HG03342 (cell line): ENCODE results near the gene PTPRF.
"Not testable (repeated sequence)": the region's sequence is repeated elsewhere in the genome, so short reads cannot be mapped to it uniquely, and the experiment has no call there.

ENCODE experiments used
- ATAC-seq: cut with Tn5 transposase; IDR thresholded peaks from one replicate; pipeline ENCODE4 v1.9.1; 2021; ENCODE audit warnings: mild to moderate bottlenecking, moderate library complexity; ENCODE audit not compliant: unreplicated experiment

Gene PTPRF

GRCh38 chr1:43537423-43538142, 6.9 kb downstream of the PTPRF start:
- ATAC-seq = no peak

DNA sequence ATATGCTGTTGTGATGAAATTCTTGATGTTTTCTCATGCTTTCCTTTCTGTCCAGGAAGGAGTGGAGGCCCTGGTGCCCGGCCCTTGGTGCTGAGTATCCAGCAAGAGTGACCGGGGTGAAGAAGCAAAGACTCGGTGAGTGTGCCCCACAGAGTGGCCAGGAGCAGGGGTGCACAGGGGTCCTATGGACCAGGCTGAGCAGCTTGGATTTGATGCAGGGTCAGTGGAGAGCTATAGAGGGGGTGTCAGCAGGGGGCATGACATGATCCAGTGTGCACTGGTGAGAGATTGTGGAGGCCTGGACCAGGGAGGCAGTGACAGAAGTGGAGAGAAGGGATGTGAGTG, 7.4 kb downstream of the PTPRF start:
- ATAC-seq = no peak

DNA sequence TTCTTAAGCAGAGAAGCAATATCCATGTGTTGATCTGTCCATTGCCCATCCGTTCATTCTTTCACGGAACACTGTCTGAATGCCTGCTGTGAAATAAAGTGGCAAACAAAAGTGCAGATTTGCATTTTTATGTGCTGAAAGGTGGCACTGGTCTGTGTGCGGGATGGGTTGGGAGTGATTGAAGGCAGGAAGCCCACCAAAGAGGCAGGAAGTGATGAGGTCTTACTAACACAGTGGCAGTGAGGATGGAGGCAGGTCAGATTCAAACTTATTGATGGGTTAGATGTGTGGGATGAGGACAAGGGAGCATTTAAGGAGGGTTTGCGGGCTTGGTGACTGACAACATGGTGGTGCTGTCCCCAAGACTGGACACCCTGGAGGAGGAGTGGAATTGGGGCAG, 8.3 kb downstream of the PTPRF start:
- ATAC-seq = no peak

- no peak for ATAC-seq
Observed at GRCh38 chr1:43539726-43540434, 9.2 kb downstream of the PTPRF start.

DNA sequence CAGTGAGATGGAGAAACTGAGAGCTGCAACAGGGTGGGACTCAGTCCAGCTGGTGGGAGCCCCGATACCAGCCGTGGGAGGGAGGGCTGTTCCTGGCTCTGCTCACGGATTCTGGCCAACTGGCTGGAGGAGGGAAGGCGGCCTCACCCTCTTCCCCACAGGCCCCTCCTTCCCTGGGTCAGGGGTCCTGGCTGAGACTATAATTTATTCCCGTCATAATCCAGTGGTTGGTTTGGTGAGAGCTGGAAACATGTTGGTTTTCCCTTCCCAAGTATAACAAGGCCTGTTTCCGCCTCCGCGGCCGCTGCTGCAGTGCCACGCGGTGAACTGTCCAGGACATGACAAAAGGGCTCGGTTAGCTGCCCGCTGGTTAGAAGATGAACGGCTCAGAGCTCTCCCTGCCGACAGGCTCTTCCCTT, 10.0 kb downstream of the PTPRF start:
- no peak for ATAC-seq

DNA sequence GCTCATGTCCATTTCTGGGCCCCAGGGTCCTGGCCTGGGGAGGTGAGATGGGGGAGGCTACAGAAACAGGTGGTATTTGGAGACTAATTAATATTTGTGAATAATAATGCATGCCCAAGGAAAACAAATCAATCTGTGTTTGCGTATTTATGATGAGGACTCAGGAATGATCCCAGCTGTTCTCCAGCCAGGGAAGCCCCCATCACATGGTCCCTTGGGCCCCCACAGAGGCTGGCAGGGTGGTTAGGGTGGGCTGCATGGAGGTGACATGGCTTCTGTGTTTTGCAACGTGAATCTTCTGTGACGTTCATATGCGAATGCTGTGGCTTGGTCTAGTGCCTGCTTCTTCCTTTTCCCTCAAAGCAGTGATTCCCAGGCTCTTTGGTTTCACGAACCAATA, 10.5 kb downstream of the PTPRF start:
- ATAC-seq = no peak

DNA sequence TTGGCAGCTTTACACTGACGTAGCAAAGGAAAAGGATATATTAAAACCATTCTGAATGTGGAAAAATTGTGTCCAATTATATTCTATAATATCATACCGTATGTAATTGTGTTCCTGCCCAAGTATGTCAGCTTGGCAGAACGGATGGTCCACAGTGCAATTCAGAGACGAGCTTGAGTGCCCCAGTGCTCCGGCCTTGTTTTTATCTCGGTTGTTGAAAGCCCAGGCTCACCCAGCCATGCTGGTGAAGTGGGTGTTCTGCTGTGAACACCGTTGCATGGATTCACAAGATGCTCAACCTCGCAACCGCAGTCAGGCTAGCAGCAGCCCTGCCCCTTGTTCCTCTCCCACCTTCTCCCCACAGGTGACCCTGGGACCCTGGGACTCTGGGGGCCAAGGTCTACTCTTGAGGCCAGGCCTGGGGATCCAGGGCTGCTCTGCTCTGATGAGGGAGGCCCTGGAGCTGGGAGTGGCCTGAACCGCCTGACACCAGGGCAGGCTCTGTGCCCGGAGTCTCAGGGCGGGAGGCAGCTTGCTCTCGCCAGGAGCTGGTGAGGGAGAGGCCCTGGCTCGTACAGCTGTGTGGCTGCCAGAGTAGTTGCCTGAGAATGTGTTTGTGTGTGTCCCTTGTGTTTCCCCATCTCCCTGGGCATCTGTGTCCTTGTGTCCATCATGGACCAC, 11.2 kb downstream of the PTPRF start:
- ATAC-seq = no peak

GRCh38 chr1:43542527-43543458, 12.1 kb downstream of the PTPRF start:
- ATAC-seq = no peak

- no peak for ATAC-seq
Observed at GRCh38 chr1:43543567-43543966, 12.9 kb downstream of the PTPRF start.

GRCh38 chr1:43545339-43545694, 14.6 kb downstream of the PTPRF start:
- no peak for ATAC-seq

DNA sequence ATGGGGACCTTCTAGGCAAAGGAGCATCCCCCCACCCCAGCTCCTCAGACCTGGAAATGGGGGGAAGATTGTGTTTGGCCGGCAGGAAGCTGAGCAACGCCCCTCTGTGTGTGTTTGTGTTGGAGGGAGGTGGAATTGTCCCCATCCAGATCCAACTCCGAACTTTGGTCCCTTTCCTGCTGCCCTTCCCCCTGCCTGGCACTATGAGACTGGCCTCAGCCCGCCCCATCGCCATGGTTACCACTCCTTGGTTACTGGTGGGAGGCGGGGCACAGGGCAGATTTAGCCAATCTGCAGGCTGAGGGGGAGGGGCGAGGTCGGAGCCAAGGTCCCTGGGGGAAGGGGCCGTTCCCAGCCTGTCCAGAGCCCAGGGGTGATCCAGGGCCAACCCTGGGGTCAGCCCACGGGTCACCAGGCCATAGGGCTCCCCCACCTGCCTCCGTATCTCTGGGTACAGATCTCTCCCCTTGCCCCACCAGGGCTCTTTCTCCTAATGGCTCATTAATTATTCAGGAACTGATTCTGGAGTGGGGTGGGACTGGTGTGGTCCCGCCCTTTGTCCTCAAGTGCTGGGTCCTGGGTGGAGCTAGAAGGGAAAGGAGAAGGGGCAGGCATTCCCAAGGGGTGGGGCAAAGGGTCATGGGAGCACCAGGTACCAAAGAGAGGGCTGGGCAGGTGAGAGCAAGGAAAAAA, 15.2 kb downstream of the PTPRF start:
- ATAC-seq = no peak

- no peak for ATAC-seq
Observed at GRCh38 chr1:43546388-43547100, 15.9 kb downstream of the PTPRF start.

- no peak for ATAC-seq
Observed at GRCh38 chr1:43547538-43548072, 16.9 kb downstream of the PTPRF start.

- ATAC-seq = no peak
Observed at GRCh38 chr1:43548285-43549271, 17.9 kb downstream of the PTPRF start.

DNA sequence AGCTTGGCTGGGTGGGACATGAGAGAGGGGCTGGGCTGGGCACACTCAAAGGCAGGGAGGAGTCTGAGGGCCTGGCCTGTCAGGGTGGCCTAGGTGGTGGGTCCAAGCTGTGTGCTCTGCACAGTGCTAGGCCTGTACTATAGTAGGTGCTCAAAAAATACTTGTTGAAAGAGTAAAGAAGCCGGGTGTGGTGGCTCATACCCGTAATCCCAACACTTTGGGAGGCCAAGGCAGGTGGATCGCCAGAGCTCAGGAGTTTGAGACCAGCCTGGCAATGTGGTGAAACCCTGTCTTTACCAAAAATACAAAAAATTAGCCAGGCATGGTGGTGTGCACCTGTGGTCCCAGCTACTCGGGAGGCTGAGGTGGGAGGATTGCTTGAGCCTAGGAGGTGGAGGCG, 18.7 kb downstream of the PTPRF start:
- not testable (repeated sequence) for ATAC-seq

GRCh38 chr1:43549921-43550597, 19.4 kb downstream of the PTPRF start:
- no peak for ATAC-seq

GRCh38 chr1:43550598-43551246, 20.0 kb downstream of the PTPRF start:
- ATAC-seq = no peak
